Measurements from ENCODE around the gene PDP2.

DNA sequence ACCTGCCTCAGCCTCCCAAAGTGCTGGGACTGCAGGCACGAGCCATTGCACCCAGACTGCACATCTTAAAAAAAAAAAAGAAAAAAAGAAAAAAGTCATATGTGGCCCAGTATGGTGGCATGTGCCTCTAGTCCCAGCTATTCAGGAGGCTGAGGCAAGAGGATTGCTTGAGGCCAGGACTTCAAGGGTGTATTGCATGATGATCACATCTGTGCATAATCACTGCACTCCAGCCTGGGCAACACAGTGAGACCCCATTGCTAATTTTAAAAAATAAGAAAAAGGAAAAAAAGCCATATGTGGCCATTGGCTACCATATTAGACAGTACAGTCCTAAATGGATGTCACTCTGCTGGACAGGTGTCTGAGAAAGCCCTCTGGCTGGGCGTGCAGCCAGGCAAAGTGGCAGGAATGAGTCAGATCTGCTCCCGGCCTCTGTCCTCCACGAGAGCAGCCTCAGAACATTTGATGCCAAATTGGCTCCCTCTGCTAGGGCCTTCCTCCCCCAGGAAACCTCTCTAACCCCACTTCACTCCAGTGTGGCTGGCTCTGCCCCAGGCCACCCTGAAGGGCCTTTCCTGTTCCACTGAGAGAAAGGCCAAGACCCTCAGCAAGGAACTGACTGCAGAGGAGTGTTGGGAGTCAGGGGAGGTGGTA is 21.4 kb upstream of the PDP2 start:
- TF ChIP-seq EZH2phosphoT487 (IDR thresholded peaks at IDR 0.05; ENCODE audit: low read length) (no peak), CTCF (IDR thresholded peaks at IDR 0.05; ENCODE audit: low read length) (no peak)

Data from MM.1S (cell line).